GM18508 (cell line): ENCODE measurements around the gene KDM4E.
"Not testable (repeated sequence)": the region's sequence is repeated elsewhere in the genome, so short reads cannot be mapped to it uniquely, and the experiment has no call there.

Source experiments
- ATAC-seq: cut with Tn5 transposase; IDR thresholded peaks from one replicate; pipeline ENCODE4 v1.9.1; 2021; ENCODE audit warnings: moderate number of reproducible peaks; ENCODE audit not compliant: insufficient read depth, unreplicated experiment

The KDM4E gene

GRCh38 chr11:95049122-95049521 is 24.1 kb downstream of the KDM4E start, which contains the start of gene KDM4F:
Gene KDM4F (plus strand): TSS chr11:95049422.
- not testable (repeated sequence) for ATAC-seq

- no peak for ATAC-seq
Observed at GRCh38 chr11:95050595-95051202, 25.6 kb downstream of the KDM4E start.

GRCh38 chr11:95054356-95054755 is 29.3 kb downstream of the KDM4E start:
- no peak for ATAC-seq

DNA sequence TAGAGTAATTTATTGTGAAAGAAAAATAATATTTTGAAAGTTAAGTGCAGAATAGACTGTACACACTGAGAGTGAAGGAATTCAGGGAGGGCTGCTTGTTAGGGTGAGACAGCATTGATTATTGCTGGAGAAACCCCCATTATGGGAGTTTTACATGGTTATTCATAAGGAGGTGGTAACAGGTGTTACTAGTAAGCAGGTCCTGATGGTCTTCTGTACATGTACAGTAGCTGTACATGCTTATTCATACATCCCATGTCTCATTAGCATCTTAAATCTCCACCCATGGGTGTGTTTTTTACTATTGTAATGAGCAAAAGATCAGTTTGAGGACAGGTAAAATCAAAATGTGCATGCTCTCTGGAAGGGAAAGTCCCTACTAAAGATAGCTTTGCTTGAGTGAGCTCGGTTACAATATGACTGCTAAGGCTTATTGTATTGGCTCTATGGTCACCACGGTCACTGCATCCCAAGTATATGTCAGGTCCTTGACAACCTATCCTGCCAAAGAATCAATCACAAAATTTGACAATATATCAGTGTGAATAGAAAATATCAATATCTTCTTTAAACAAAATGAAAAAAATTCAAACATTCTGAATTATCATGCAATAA is 30.3 kb downstream of the KDM4E start:
- ATAC-seq = peak; percentile 96

DNA sequence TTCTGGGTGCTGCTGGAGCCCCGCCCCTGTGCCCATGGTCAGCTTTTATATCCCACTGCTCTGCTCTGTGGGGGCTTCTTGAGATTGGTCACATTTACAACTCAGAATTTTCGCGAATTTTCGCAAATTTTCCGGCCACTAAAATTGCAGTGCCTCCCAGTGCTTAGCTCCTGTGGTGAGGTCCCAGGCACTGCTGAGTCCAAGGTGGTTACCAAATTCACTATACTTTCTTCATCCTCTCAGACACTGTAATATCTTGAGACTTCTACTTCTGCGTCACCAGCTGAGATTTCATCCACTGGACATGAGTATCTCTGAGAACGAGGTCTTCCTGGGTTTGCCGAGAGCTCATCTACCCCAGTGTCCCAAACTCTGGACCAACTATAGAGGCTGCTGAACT is 32.9 kb downstream of the KDM4E start:
- ATAC-seq = no peak

- ATAC-seq = no peak
Observed at GRCh38 chr11:95058621-95059020, 33.6 kb downstream of the KDM4E start.

DNA sequence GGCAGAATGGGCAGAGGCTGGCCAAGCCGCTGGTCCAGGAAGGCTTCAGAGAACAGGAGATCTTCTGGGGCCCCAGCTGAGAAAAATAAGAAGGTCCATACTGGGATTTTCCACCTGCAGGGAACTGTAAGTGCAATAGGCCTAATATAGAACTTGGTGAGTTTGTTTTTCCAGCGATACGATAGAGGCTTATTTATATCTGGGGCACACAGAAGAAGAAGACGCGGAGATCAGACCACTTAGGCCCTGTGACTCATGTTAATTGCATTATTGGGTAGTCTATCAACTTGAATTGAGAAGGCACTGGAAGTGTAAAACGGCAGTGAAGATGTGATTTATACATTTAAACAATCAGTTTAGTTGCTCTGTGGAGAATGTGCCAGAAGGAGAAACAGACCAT is 34.0 kb downstream of the KDM4E start:
- ATAC-seq = no peak

DNA sequence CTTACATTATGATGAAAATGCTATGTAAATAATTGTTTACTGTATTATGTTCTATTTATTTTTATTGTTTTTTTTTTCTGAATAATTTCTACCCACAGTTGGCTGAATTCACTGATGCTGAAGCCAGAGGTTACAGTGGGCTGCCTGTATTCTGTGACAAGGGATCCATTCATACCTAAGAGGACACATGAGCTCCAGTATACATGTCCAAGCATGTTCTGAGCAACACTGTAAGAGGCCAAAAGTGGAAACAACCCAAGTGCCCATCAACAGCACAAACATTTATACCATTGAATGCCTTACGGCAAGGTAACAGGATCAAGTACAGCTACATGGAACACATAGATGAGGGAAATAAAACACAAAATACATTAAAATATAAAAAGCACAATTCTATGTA is 40.3 kb downstream of the KDM4E start:
- no peak for ATAC-seq

DNA sequence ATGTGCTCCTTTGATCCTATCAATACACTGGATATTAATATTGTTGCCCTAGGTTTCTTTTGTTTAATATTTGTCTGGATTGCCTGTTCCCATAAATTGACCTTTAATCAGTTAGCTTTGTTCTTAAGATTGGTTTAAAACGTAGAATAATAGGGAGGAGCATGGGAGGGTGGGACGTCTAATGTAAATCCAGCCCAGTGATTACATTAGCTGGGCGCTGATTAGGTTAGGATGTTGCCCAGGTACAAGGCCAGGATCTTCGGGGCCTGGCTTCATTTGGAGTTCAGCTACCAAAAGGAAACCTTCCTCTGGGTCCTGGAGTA is 41.6 kb downstream of the KDM4E start, which contains the start of gene SRSF8:
TSS of gene SRSF8 (plus strand) at position 204 of the 323 bp plus-strand sequence. CDS start 308 bp downstream, outside the sequence.
- peak; percentile 27 for ATAC-seq

GRCh38 chr11:95067039-95067840 is 42.2 kb downstream of the KDM4E start:
- peak; percentile 43 for ATAC-seq

- ATAC-seq = no peak
Observed at GRCh38 chr11:95067841-95068219, 42.8 kb downstream of the KDM4E start.

DNA sequence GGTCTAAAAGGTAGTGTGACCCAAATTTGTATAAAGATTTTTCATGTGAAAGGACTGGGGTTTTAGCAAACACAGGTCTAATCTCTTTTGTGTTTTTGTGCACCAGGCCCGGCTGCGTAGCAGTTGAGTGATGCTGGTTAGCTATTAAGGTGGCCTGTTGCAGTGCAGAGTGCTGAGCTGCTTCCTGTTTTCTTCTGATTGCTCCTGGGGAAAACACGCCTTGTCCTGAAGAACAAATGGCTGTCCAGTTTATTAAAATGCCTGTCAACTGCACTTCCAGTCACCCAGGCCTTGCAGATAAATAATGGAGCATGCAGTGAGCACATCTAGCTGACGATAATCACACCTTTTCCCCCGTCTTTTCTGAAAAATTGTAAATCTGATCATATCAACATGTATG is 43.5 kb downstream of the KDM4E start:
- peak; percentile 56 for ATAC-seq

DNA sequence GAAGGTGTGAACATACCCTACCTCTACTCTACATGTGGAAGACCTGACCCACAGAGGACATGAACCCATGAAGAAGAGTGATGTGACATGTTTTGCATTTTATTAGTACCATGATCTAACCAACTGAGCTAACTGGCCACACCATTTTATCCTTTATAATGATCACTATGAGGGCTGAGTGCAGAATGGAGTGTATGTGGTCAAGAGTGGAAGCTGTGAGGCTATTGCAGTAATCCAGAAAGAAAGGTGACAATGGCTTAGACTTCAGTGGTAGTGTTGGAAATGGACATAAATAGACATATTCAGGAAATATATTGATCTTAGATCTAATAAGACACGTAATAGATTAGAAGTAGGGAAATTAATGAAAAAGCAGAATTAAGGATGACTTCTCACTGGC is 45.4 kb downstream of the KDM4E start:
- ATAC-seq = no peak

- no peak for ATAC-seq
Observed at GRCh38 chr11:95072948-95073347, 47.9 kb downstream of the KDM4E start.

DNA sequence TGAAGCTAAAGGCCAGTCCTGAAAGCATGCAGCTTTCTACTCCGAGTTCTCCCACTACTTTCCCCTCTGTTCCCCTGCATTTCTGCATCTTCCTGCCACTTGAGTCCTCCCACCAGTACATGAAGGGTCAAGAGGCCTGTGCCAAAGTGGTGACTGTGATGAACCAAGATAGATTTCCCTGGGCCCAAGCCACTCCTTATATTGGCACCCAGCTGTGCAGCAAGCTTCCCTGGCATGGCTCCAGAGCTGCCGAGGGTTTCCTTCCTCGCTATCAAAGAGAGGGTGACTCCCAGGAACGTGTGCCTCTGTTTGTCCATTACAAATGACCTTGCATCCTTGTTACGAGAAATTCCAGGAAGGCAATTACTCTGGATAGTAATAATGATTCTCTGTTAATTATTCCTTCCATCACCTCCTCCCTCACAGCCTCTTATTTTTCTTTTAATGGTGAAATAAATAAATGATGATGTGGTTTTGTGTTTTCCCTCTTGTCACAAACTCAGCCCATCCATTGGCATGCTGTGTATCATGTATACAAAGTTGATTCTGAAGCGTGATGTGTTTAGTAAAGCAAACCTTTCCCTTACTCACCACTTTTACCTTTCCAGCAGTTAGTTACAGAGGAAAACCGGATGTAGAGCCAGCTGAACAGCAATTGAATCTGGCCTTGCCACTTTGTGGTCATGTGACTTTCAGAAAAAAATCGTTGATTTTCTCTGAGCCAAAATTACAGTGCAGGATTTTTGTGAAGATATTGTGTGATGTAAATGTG is 49.9 kb downstream of the KDM4E start:
- no peak for ATAC-seq

GRCh38 chr11:95076416-95076815 is 51.4 kb downstream of the KDM4E start:
- peak; percentile 55 for ATAC-seq

- ATAC-seq = no peak
Observed at GRCh38 chr11:95076981-95077380, 51.9 kb downstream of the KDM4E start.
